GM19043 (cell line): Measurements from ENCODE around the gene DCTN2.

ENCODE experiments used
- ATAC-seq: cut with Tn5 transposase; IDR thresholded peaks from one replicate; pipeline ENCODE4 v1.9.1; 2021; ENCODE audit warnings: low read depth; ENCODE audit not compliant: unreplicated experiment

The DCTN2 gene

DNA sequence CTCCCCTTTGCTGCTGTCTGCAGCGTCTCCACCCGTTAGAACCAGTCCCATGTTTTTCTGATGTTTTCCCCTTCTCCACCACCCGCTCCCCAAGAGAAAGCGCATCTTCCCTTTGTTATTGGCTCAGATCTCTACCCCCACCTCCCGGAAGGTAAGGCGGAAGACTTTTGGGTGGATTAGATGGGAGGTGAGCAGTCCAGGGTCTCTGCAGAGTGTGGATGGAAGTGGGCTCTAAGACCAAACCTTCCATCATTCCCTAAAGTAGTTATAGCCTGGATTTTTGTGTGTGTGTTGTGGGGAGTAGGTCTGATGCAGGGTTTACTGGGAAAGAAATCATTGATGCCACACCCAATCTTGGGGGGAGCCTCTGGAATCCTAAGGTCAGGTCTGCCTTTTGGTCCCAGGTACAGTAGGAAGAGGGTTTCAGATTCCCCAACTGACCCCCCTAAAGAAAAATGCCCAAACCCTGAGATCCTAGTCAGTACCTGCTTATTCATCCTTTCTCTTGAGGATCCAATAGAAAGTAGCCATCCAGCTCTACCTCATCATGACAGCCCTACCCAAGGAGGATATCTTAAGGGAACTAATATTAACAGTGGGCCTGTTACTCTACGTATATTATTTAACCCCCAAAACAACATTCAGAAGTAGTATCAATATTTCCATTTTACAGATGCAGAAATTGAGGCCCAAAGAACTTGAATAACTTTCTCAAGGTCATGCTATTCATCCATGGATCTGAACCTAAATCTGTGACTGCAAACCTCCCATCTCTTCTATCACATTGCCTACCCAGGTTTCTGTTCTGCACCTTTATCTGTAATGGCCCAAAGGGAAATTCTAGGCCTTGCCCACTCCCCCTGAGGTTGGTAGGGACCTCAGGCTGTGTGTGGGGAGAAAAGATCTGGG, 3.9 kb upstream of the DCTN2 start:
- no peak for ATAC-seq

DNA sequence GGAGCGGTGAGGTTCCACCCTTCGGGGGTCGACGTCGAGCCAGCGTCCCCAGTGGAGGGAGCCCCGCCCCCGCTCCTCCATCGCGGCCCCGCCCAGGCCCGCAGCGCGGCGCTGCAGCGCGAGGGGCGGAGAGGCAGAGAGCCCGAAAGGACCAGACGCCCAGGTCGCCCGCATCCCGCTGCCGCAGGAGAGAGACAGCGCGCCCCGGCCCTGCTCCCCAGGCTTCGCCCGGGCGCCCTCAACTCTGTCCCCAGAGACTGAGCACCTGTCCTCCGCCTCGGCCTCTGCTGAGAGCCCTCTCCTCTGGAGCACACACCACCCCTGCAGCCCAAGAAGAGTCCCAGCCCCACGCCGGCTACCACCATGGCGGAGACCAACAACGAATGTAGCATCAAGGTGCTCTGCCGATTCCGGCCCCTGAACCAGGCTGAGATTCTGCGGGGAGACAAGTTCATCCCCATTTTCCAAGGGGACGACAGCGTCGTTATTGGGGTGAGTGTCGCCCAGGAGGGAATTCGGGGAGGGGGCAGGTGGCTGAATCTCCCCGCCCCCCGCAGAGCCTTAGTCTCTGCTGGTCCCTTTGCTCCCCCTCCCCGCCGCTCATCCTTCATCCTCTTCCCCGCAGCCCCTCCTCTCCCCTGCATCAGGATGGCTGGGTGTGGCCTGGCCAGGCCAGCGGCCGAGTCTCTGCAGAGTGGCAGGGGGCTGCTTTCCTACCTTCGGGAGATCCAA, 3.1 kb upstream of the DCTN2 start, which contains the start of gene KIF5A:
KIF5A (plus strand) TSS at position 136 of the 732 bp plus-strand sequence; CDS start at position 364, 228 bp downstream.
- no peak for ATAC-seq

DNA sequence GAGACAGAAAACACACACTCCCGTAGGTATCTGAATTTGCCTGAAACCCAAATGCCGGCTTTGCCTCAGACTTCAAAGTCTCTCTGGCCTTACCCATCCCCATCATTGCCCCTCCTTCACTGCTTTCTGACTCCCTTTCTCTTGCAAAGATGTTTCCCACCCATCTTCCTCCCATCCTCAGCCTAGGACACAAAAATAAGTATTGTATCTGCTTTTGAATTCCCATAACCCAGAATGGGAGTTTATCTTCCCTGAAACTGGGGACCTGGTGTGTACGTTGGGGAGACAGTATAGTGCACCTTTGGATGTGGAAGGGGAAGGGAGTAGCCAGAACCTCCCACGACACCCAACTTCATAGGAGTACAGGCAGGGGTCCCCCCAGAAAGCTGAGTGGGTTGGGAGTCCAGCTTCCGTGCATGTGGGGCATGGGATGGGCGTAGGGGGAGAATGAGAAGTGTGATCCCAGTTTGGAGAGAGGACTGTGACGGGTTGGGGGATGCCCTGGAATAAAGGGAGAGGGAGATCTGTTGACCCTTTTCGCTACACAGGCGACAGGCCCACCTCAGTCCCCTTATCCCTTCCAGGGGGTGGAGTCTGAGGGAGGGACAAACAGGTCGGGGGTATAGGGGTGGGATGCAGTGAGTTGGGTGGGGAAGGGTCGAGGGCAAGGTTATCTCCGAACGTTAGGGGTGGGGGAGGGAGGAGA, 2.4 kb upstream of the DCTN2 start:
- ATAC-seq, result no peak

DNA sequence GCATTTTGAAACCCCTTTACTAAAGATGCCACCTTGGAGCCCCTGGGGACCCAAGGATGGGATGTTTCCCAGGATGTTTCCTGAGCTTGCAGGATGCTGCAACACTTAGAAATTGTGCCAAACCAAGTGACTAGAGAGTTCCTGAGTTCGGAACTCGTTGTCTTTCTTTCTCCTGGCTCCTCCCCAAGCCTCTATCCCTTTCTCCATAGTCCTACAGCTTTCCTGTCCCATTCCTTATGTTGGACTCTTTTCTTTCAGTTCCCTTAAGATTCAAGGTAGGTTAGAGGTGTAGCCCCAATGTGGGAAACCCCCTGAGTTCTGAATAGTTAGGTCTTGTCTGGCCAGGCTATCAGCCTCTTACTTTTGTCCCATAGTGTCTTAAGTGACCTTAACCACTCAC, 1.5 kb upstream of the DCTN2 start:
- ATAC-seq, result no peak

DNA sequence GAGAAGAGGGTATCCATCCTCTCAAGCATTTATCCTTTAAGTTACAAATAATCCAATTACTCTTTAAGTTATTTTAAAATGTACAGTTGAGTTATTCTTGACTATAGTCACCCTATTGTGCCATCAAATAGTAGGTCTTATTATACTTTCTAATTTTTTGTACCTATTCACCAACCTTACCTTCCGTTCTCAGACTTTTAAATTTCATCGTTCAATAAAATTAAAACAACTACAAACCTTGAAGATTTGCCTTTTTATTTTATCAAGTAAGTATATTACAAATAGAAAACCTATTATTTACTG, 972 bp upstream of the DCTN2 start:
- ATAC-seq, result no peak

DNA sequence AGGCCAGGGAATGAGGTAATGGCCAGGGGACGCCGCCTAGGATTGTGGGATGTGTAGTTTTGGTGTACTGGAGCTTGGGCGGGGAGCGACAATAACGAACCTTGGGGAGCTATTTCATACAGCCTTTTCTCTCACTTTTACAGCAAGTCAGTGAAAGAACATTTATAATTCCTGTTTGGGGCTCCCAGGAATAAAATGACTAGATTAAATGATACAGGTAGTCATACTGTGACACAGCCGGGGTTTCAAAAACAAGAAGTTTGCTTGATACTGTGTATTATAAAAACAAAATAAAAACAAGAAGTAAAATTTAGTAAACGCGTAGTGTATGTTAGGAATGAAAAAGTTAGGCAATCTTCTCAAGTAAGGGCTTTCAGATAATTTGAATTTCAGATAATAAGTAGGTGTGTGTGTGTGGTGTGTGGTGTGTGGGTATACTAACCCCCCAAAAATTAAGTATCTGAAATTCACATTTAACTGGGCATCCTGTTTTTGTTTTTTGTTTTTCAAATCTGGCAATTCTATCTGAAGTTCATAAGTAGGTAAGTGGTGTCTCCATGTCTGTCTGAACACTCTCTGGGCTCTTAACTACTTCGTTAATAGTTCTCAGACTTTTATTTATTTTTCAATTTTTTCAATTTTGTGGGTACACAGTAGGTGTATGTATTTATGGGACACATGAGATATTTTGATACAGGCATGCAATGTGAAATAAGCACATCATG, 458 bp upstream of the DCTN2 start:
- no peak for ATAC-seq

DNA sequence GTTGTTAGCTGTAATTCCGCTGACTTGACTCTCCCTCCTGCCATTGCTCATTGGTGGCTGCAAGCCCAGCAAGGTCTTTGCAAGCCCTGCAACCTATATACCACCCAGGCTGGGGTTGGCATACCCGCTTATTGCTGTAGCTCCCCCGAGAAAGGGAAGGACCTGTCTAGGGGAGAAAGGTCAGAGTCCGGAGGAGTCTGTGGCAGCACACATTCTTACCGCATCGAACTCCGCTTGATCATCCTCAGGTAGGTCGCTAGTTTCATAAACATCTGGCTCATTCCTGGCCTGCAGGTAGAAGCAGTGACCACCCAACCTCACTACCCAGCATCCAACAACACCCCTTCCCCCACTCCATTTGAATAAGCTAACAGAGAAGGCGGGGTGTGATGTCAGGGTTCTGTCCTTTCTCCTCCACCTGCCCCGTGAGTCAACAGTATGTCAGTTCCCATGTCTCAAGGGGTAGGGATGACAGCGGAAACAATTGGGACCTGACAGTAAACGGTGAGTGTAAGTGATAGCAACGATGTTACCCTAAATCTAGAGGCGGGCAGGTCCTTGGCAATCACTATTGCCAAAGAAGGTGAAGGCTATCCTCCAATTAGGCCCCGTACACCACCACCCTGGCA, 1.1 kb downstream of the DCTN2 start:
- ATAC-seq, result no peak

DNA sequence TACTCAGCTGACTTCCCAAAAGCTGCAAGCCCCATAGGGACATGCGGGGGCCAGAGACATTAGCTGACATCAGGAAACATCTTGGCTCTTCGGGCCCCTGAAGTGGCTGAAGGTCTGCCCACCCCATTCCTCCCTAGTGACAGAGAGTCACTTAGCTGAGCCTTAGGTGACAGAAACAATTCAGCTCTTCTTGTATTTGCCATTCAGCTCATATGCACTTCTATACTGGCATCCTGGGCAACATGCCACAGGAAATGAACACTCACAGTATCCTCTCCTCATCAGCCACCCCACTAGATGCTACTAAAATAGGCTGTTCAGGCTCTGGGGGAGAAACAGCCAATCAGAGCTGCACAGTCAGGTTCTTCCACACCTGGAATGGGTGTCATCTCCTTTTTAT, 3.4 kb downstream of the DCTN2 start:
- no peak for ATAC-seq

DNA sequence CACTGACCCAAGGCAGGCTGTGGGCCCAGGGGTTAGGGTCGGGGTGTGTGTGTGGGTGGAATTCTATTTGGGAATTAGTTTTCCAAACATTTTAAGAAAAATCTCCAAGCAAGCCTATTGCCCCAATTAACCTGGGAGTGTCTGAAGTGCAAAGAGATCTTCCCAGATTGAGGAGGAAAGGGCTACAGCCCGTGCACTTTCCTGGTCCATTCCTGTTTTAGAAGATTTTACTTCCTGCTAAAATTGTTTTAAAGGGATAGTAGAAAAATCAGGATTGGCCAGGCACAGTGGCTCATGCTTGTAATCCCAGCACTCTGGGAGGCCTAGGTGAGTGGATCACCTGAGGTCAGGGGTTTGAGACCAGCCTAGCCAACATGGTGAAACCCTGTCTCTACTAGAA, 5.3 kb downstream of the DCTN2 start:
- no peak for ATAC-seq

DNA sequence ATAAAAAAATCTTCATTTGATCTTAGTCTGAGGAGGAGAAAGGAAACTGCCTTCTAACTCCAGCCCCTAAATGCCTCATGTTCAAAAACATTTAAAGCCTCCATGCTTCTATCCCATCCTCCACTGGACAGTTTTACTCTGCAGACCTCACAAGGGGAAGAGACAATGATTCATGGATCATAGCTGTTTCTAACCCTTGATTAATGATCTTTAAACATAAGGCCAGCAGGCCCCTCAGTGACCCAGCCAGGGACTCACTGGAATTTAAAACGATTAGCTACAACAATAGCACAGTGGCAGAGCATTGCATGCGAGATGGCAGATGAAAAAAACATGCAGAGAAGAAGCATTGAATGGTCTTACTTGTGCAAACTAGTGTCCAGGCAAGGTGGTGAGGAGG, 6.0 kb downstream of the DCTN2 start:
- no peak for ATAC-seq

DNA sequence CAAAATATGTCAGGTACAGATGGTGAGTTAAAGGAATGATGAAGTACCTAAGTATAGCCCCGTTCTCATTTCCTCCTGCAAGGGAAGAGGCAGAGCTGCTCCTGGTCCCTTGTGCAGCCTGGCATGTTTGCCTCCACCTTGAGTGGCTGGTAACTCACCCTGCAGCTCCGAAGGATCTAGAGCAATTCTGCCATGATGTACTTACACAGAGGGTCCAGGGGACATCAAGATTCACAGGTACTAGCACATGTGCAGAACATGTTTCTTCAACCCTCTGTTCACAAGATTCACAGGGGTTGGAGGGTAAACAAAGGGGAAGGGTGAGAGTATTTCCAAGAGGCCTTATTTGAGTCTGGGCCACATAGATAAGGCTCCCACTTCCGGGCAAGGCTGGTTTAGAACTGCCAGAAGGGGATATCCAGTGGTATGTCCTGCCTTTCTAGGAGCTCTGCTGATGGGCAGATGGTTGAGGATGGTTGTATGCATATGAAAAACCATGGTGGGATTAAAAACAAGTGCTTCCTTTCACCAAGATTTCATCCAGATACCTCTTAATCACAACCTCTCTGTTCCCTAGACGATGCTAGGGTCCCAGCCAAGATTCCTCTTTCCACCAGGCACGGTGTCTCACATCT, 7.7 kb downstream of the DCTN2 start:
- ATAC-seq, result no peak

DNA sequence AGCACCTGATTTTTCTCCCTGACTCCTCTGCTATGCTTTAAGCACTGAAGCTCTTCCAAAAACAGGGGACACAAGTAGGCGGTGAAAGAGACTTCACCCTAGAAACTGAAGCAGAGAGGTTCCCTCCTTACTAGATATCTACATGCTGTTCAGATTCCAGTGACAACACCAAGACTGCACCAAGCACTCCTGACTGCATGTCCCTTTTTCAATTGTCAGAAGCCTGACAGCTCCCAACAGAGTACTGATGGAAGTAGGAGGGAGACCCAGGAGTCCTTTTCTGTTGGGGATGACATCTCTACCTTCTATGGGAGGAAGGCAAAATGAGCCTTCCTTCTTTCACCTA, 10.4 kb downstream of the DCTN2 start:
- ATAC-seq, result no peak

DNA sequence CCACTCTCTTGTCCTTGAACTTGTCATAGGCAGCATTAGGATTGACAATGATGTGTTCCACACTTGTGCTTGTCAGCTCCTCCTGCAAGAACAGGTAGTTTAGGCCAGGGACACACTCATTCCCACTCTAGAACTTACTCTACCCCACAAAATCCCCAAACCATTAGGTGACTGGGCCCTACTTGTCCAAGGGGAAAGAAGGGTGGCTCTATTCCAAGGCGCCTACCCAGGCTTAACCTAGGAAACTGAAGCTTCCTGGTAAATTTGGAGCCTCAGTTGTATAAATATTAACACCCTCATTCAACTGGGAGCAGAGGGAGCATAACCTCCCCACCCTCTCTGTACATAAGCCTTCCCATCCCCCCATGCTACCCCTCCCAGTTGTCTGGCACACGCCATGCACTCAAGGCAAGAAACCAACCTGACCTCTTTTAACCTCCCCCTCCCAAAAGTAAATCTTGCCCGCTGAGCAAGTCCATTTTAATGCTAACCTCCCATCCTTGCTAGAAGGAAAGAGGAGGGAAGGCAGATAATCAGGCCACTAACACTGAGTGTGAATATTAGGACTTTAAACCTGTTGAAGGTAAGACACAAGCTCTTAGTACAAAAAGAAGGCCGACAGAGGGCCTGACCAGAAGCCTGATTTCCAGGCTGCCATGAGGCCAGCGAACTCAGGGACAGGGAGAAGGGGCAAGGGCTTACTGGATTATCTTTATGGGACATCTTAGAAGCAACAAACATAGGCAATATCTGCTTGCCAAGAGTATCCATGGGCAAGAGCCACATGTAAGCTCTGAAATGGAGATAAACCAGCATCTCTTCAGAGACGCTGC, 11.0 kb downstream of the DCTN2 start:
- ATAC-seq, result no peak

DNA sequence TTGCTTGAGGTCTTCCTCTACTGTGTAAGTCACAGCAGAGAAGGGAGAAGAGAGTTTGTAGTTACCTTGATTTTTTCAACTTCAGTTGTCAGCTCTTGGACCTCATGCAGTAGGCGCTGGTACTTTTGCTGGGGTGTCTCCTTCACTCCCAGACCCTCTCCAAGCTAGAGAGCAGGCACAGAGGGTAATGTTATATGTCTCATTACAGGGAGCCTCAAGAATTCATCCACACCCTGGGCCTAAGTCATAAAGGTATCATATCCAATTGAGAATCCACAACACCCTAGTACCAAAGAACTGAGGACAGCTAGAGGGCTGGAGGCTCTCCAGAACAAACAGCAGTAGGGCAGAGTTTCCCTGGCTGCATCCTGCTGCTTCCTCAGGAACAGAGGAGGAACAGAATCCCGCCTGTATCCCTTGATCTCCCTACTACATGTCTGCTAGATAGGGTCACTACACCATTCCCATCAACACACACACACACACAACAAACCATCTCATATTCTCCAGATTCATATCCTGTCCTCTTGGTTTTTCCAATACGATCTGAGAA, 11.9 kb downstream of the DCTN2 start:
- ATAC-seq, result no peak

DNA sequence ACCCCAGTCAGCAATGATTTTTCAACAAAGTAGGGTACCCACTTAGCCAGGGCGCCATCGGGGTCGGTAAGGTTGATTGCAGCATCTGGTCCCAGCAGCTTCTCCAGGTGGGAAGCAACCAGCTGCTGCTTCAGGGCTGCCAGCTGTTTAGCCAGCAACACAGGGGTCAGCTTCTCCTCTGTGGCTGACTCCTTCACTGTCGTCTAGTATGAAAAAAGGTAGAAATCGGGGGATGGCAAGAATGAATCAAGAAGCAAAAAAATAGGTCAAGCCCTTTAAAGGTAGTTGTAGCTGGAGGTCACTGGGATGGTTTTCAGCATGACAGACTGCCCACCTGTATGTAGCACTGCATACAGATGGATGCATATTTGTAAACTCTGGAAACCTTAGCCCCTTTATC, 12.7 kb downstream of the DCTN2 start:
- ATAC-seq, result no peak

DNA sequence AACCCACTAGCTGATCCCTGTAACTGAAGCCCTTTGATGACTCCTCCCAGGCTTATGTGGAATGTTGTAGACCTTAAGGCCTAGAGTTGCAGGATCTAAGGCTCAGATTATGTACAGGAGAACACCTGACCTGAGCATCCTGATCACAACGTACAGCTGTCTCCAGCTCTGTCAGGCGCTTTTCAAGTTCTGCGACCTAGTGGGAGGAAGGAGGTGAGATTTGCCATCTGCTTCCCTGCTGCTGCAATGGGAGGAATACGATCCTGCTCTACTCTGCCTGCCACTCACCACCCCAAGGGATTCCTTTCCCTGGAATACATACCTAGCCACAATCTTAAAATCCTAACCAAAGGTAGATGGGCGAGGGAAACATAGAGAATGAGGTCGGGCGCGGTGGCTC, 13.9 kb downstream of the DCTN2 start:
- ATAC-seq, result no peak

DNA sequence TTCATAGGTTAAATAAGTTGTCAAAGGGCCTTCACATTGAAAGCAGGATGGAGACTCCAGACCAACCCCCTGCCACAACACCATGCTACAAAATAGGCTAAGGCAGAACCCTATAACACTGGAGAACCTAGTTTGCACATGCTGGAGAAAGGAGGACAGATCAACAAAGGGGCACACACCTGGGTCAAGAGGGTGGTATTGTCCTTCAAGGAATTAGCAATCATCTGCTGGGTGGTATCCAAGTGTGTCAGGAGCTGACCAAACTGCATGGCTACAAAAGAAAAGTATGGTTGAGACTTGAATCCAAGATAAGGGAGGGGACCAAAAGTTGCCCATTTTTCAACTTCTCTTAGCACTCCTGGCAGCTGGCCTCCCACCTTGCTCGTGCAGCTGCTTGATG, 15.2 kb downstream of the DCTN2 start:
- ATAC-seq, result no peak

DNA sequence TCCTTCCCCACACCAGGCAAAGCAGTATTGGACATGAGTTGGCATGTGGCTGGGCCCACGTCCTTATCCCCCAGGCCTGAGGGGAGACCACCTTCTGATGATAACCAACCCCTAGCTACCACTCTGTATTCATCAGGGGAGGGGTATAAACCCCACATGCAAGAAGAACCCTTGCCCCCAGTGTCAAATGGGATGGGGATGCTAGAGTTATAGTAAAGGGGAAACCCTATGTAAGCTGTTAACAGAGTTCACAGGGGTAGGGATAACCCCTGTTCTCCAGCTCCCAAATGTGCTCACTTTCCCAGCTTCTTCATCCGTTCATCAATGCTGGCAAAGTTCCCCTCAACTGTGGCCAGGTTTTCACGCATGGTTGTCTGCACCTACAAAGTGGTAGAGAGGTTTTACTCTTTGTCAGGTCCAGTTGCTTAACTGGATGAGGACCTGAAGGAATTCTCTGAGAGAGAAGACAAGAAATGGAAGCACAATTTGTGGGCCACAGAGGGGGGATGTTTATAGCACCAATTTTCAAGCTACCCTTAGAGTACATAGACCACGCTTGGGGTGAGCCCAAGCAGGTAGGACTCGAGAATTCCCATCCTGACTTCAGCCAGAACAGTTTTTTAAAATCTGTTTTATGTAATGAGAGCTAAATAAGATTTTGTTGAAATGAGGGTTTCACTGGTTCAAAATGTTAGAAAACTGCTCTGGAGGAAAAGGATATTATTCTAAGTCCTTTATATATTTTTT, 16.4 kb downstream of the DCTN2 start:
- ATAC-seq, result no peak
